SIG-M5 (cell line): Measurements from ENCODE around the gene MCU.
"Not testable (repeated sequence)": the region's sequence is repeated elsewhere in the genome, so short reads cannot be mapped to it uniquely, and the experiment has no call there.

Source experiments
- DNase-seq: peaks from one replicate; lab custom pipeline; 2025; lab: John Stamatoyannopoulos, UW

The MCU gene

DNA sequence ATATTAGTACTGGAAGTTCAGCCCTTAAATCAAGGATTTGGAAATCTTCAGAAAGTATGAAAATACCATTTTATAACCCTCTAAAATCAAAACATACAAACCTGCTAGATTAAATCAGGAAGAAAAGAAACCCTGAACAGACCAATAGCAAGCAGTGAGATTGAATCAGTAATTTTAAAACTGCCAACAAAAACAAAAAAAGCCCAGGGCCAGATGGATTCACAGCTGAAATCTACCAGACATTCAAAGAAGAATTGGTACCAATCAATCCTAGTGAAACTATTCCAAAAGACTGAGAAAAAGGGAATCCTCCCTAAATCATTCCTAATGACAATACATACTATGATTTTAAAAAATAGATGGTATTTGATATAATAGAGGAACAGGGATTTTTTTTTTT, 70.1 kb downstream of the MCU start:
- DNase-seq: no peak

DNA sequence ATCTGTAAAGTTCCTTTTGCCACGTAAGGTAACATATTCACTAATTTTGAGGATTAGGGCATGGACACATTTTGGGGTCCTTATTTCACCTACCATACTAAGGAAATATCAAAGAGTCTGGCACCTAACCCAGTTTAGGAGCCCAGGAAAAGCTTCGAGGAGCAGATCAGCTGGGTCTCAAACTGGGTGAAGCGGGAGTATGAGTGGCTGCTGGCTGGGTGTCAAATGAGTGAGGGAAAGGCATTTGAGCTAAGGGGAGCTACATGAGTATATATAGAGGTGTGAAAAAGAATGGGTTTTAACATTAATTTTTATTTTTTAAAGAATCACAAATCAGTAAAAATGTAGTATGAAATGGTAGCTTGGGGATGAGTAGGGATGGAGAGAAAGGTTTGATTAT, 71.3 kb downstream of the MCU start:
- no peak for DNase-seq

DNA sequence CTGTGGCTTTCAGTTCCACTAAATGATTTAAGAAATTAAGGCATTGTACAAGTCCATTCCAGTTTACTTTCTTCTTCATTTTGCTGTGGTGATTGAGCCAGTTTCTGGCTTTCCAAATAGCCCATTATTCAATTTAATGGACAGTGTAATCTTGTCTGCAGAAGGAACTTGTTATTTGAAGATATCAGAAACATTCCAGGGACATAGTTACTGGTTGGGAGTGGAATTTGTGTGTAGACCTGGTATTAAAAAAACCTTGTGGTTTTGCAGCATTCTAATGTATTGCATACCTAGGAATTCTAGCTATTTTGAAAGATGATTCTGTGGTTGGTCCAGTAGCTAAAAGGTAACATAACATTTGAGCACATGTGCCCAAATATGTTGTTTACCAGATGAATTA, 72.2 kb downstream of the MCU start:
- DNase-seq: no peak

DNA sequence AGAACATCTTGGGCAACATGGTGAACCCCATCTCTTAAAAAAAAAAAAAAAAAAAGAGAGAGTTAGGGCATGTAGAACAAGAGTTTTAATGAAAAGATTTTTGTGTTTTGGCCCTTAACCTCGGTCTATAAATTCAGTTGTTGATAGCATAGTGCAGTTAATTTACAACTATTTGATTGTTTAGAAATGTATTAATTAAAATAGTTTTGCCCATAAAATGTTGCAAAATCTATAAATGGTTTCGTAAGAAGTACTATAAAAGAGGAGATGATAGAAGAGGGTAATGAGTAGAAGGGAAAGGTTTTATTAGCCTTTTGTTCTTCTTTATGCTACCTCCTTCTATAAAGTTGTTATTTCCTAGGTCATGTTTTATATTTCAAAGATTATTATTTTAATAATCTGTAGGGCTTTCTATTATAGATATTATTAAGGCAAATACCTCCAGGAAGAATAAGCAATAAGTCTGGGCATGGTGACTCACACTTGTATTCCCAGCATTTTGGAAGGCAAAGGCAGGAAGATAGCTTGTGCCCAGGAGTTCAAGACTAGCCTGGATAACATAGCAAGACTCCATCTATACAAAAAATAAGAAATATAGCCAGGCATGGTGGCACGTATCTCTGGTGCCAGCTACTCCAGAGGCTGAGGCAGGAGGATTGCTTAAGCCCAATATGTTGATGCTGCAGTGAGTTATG, 73.3 kb downstream of the MCU start:
- DNase-seq: no peak

DNA sequence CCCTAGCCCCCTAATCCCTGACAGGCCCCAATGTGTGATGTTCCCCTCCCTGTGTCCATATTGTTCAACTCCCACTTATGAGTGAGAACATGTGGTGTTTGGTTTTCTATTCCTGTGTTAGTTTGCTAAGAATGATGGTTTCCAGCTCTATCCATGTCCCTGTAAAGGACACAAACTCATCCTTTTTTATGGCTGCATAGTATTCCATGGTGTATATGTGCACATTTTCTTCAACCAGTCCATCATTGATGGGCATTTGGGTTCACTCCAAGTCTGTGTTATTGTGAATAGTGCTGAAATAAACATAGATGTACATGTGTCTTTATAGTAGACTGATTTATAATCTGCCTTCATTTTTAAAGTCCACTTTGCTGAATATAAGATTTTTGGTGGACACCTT, 79.3 kb downstream of the MCU start:
- DNase-seq: not testable (repeated sequence)

DNA sequence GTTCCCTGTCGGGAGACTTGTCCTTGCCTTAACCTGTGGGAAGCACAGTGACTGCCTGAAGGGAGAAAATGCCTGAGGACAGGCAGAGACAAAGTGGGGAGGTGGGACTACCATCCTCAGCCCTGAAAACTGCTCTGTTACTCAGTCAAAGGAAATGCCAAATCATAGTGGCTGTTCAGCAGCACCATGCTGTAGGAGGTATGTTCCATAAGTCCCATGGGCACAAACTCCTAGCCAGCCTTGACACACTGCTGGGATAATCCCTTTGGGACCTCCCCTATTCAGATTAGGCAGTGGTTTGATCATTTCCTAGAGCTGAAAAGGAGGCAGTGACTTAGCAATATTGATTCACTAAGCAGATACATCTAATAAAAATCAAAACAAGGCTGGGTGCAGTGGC, 80.1 kb downstream of the MCU start:
- DNase-seq: no peak

DNA sequence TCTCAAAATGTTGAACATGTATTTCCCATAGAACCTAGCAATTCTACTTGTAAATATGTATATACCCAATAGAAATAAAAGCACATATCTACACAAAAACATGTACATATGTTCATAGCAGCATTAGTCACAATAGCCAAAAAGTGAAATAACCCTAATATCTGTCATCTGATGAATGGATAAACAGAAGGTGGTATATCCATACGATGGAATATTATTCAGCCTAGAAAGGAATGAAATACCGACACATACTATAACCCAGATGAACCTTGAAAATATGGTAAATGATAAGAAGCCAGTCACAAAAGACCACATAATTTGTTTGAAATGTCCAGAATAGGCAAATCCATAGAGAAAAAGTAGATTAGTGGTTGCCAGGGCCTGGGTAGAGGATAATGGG, 87.9 kb downstream of the MCU start:
- no peak for DNase-seq

DNA sequence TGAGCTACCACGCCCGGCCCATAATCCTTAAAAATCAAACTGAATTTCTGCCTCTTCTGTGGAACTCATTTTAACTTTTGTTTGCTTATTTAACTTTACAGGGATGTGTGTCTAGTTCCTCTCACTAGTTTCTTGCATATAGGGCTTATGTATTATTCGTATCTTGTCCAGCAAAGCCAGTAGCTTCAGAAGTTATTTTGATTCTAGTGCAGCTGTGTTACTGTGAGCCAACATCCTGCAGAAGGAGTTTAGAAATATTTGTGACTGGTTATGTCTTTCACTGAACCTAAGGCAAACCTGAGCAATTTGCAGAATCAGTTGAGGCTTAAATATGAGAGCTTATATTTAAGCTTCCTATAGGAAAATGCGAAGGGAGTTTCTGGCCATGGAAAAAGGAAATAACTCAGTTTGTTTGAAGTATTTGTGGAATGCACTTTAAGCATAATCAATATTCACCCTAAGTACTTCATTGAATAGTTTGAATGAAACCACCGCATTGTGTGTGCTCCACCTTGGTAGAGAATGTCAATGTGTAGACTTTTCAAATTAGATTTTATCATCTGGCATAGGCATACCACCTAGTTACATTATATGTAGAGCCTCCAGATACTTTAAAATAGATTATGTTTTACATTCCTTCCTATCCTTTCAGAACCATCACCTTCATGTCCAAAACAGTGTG, 90.8 kb downstream of the MCU start:
- DNase-seq: no peak

DNA sequence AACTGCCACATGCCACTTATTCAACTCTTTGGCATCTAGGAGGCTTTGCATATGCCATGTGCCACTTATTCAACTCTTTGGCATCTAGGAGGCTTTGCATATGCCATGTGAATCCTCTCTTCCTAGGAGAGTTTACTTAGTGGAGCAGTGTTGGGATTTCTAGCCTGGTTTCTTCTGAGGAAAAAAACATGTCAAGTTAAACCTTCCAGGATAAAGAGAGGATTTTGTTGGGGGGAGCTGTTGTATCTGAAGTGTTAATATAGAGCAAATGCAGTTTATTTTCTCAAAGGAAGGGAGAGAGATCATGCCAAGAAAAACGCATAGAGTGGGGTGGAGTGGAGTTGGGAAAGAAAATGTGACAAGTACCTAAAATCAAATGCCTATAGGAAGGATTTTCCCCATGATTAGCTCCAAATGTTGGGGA, 91.5 kb downstream of the MCU start:
- DNase-seq: no peak

DNA sequence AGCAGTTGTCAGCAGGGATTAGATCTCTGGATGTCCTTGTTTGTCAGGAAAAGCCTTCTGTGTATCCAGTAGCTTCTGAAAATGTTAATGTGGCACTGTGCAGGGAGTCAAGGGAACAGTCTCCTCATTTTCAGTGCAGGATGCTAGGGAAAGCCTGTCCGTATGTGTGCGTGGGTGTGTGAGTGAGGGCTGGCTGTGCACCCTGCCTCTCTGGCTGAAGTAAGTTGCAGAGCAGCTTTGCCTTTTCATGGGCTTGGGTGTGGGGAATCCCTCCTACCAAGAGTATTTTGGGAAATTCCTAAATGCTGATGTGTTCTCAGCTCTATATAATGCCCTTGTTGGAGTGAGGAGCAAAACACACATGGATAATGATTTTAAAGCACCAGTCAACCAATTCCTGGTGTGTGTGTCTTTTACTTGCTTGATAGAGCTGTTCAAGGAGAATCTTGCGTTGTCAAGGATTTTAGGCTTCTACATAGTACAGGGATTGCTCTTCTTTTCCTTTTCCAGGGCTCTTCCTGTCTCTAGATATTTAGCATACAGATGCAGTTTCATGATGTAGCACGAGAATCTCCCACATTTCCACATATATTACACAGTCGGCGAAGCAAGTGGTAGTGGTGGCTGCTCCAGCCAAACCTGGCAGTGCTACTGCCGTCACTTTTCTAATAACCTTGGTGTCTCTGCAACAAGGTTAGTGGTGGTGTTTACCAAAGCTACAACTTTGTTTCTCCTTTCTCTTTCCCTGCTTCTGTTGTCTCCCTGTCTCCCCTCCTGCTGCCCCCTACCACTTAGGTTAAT, 92.8 kb downstream of the MCU start:
- no peak for DNase-seq

DNA sequence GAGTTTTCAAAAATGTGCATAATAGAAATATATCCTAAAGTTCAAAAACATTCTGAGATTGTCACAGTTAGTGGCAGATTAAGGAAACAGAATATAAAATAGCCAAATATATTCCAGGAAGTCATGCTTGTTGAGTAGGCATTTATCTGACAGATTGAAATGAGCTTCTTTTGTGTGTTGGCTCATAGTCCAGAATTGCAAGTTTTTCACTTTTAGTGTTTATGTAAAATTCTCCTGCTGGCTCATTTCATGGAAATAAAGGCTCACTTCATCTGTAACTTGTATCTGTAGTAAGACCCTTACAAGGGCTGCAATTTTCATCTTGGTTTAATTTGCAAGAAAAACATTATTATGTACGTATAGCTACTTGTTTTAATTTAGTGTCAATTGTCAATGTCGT, 93.5 kb downstream of the MCU start:
- no peak for DNase-seq

DNA sequence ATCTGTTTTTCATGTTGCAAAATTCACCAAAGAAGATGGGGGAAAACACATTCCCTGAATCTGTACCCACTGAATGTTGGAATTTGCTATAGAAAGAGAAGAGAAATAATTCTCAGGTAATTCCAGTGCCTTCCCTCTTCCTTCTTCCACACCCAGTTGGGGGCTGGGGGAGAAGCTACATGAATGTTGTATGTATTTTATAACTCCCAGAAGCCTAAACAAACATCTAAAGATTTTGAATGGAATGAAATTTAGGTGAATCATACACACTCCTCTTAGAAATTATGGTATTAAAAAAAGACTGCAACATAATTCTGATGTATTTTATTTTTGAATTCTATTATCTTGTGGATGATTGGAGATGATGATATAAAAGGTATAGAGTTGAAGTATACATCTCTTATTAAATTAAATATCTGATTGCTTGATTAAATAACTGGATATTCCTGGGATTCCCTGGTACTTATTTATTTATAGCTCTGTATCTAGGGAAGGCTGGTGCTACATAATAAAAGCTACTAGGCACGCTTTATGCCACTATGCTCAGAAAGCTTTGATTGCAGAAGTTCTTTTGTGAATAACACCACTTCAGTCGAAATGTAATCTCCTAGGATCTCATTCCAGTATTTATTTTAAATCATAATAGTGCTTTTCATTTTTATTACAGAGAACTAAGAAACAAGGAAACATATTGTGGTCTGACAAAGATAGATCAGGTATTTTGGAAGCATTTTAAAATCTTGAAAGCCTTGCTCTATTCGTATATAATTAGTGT, 98.5 kb downstream of the MCU start:
- DNase-seq: no peak

DNA sequence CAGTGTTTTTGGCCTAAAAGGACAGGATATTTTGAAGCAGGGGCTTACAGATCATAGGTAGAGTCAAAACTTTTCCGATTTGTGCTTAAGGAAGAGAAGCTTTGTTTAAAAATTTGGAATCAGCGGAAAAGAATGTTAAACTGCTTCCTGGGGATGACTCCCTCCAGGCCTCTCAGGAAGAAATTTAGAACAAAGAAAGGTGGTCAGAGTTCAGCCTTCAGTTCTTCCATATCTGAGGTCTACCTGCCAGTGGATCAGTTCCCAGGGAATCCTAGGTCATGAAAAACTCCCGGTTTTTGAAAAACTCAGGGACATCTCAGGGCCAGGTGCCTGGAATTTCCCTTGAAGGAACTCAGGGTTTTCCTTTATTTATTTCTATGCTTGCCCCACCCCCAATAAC, 100.3 kb downstream of the MCU start:
- no peak for DNase-seq

DNA sequence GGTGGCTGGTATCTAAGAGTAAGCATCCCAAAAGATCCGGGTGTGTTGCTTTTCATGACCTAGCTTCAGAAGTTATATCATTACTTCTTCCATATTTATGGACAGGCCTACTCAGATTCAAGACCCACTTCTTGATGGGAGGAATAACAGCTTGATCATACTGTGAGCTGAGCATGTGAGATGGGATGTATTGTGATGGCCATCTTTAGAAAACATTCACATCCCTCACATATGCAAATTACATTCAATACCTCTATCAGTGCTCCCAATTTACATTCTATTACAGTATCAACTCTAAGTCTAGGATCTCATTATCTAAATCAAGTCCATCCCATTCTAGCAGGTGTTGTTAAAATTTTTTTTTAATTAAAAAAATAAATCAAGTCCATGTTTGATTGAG, 101.8 kb downstream of the MCU start:
- no peak for DNase-seq

DNA sequence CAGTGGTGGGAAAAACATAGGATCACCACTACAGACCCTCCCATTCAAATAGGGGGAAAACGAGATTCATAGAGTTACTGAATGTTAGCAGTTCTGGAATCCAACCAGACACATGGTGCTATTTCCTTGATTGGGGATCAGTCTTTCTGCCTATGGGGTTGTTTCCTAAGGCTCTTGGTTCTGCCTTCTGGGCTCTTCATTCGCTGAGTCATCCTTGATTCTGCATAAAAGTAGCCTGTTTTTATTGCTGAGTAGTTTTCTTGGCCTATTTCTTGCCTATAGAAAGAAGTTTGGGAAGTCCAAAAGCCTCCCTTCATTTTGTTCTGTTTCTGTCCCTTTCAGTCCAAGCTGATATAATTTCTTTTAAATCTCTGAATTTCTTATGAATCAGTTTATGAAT, 102.3 kb downstream of the MCU start:
- no peak for DNase-seq

DNA sequence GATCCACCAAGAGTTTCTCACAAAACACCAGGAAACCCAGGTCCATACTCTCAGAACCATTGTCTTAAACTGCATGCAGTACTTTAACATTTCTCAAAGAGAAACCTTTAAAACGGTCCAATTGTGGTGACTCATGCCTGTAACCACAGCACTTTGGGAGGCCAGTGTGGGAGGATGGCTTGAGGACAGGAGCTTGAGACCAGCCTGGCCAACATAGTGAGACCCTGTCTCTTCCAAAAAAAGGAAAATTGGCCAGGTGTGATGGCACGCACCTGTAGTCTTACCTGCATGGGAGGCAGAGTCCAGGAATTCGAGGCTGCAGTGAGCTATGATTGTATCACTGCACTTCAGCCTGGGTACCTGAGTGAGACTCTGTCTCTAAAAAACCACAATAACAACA, 104.1 kb downstream of the MCU start:
- DNase-seq: no peak

DNA sequence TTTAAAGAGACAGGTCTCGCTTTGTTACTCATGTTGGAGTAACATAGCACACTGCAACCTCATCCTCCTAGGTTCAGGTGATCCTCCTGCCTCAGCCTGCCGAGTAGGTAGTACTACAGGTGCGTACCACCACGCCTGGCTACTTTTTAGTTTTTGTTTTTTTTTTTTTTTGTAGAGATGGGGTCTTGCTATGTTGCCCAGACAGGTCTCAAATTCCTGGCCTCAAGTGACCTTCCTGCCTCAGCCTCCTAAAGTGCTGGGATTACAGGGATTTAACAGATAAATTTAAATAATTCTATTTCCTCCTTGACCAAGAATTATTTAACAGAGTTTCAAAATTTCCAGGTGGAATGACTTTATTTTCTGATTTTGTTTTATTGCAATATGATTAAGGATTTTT, 104.6 kb downstream of the MCU start:
- no peak for DNase-seq

DNA sequence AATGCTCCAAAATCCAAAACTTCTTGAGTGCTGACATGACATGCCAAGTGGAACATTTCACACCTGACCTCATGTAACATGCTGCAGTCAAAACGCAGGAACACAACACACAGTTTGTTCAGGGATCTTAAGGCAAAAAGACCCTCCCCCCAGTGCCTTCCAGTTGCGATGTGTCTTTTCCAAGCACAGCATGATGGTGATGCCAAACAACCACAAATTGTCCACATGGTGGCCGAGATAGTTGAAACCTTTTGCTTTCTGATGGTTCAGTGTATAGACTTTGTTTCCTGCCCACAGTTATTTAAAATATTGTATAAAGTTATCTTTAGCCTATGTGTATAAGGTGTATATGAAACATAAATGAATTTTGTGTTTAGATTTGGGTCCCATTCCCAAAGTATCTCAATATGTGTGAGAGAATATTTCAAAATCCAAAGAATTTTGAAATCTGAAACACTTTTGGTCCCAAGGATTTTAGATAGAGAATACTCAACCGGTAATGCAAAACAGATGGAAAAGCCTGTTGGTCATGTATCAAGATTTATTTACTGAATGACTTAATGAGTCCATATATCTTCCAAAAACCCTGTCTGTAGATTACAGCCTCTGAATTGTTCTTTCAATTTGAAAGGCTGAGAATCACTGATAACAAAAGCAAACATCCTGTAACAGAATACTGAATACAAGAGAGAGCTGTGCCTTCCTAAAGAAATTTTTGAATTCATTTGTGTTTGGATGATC, 108.2 kb downstream of the MCU start:
- no peak for DNase-seq

DNA sequence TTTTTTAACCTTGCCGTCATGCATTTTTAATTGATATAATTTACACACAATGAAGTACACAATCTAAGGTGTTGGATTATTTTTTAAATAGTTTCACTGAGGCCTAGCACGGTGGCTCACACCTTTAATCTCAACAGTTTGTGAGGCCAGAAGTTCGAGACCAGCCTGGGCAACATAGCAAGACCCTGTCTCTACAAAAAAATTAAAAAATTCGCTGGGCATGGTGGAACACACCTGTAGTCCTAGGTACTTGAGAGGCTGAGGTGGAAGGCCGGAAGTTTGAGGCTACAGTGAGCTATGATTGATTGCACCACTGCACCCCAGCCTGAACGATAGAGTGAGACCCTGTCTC, 108.8 kb downstream of the MCU start:
- no peak for DNase-seq

DNA sequence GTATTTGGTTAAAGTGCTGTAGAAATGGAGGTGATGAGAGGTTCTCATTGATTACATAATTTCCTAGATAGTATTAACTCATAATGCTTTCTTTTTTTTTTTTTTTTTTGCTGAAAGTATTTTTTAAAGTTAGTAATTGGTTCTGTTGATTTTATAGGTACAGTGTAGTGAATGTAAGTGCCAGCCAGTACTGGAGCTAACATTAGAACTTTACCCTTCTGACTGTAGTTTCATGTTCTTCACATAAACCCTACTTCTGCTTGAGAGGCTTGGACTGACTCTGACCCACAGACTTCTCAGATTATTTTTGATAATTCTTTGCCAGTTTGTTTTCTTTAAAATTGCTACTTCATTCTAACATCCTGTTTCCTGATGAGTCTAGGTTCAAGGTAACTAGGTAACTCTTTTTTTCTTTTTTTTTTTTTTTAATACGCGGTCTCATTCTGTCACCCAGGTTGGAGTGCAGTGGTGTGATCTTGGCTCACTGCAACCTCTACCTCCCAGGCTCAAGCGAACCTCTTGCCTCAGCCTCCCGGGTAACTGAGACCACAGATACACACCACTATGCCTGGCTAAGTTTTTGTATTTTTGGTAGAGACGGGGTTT, 109.4 kb downstream of the MCU start:
- no peak for DNase-seq

DNA sequence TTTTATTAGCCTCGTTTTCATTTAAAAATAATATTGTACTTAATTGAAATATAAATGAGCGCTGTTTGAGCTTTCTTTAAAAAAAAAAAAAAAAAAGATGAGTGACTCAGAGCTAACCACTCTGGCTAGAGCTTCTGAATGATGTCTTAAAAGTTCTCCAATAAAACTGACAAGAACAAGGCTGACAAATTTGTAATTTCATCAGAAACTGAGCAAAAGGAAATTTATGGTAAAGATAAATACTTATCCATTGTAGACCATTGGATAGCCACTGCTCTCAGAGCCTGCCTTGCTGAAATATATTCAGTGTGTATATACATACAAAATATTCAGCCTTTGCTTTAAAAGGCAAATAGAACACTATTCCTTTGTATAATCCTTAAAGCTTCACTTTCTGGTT, 110.4 kb downstream of the MCU start:
- no peak for DNase-seq
